Skin epidermis (tissue), 12 donors: ENCODE data around the gene SLC25A28.
"Not testable (repeated sequence)": the region's sequence is repeated elsewhere in the genome, so short reads cannot be mapped to it uniquely, and the experiment has no call there.

Experiments
- H3K27ac ChIP-seq, 21 experiments: fragments of 200-600 bp; sonication (generic) in 11 of 21; one replicate each; pipeline ENCODE4 v1.5.0; 2020; ENCODE audit warnings: mild to moderate bottlenecking in 3 of 21, inconsistent platforms in 2 of 21, moderate library complexity in 2 of 21
- H3K4me3 ChIP-seq, 7 experiments: fragments of 200-600 bp; sonication (generic) in 2 of 7; one replicate each; pipeline ENCODE4 v1.5.0; 2020; ENCODE audit warnings: inconsistent platforms in 2 of 7, mild to moderate bottlenecking in 2 of 7, moderate library complexity in 1 of 7

The SLC25A28 gene

DNA sequence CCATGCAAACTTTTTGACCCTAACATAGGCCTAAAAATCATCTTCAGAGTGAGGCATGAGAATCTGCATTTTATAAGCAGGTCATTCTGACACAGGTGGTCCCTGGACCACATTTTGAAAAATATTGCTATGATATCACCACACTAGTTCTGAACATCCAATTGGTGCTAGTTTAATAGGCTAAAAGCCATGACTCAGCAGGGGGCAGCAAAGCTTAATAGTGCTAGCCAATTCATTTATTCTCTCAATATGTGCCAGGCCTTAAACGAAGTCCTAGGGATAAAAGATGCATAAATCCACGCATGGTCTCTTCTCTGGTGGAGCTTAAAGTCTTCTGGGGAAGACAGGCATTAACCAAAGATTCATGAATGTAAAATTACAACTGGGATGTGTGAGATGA is 10.2 kb upstream of the SLC25A28 start:
- Histone ChIP-seq H3K4me3 (no peak overlapping the region), H3K27ac (no peak overlapping the region)

DNA sequence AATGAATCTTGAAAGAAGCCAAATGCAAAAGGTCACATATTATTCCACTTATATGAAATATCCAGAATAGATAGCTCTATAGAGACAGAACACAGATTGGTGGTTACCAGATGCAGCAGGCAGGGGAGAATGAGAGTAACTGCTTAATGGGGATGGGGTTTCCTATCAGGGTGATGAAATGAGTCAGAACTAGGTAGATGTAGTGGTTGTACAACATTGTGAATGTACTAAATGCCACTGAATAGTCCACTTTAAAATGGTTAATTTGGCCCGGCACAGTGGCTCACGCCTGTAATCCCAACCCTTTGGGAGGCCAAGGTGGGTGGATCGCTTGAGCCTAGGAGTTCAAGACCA is 9.4 kb upstream of the SLC25A28 start:
- Histone ChIP-seq H3K4me3 (no peak overlapping the region), H3K27ac (no peak overlapping the region)

DNA sequence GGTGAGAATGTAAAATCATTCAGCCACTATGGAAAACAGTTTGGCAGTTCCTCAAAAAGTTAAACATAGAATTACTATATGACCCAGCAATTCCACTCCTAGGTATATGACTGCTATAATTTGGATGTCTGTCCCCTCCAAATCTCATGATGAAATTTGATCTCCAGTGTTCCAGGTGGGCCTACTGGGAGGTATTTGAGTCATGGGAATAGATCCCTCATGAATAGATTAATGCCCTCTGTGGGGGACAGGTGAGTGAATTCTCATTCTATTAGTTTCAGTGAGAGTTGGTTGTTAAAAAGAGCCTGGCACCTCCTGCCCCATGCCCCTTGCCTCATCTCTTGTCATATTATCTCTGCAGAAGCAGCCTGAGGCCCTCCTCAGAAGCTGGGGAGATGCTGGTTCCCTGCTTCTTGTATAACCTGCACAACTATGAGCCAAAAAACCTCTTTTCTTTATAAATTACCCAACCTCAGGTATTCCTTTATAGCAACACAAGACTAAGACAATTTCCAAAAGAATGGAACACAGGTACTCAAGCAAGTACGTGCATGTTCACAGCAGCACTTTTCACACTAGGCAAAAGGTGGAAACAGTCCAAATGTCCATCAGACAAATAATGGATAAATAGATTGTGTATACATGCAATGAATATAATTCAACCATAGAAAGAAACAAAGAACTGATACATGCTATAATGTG is 8.8 kb upstream of the SLC25A28 start:
- H3K4me3 ChIP-seq: no peak overlapping the region
- no peak overlapping the region for H3K27ac ChIP-seq

DNA sequence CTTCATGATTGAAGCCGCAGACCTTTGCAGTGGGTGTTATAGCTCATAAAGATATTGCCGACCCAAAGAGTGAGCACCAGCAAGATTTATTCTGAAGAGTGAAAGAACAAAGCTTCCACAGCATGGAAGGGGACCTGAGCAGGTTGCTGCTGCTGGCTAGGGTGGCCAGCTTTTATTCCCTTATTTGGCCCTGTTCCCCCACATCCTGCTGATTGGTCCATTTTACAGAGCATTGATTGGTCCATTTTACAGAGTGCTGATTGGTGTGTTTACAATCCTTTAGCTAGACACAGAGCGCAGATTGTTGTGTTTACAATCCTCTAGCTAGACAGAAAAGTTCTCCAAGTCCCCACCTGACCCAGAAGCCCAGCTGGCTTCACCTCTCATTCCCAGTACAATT is 4.9 kb upstream of the SLC25A28 start:
- H3K4me3 ChIP-seq: not testable (repeated sequence)

DNA sequence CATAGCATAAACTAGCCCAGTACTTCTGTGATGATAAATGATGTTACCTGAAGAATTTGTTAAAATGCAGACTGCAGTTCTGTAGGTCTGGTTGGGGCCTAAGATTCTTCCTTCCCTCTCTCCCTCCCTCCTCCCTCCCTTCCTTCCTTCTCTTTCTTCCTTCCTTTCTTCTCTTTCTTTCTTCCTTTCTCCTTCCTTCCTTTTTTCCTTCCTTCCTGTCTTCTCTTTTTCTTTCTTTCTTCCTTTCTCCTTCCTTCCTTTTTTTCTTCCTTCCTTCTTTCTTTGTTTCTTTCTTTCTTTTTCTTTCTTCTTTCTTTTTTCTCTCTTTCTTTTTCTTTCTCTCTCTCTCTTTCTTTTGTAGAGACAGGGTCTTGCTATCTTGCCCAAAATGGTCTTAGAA is 3.7 kb upstream of the SLC25A28 start:
- H3K4me3 ChIP-seq: no peak overlapping the region
- H3K27ac ChIP-seq: no peak overlapping the region

More for the DNA sequence above, 4.9 kb upstream of the SLC25A28 start:
- H3K27ac ChIP-seq: not testable (repeated sequence)

DNA sequence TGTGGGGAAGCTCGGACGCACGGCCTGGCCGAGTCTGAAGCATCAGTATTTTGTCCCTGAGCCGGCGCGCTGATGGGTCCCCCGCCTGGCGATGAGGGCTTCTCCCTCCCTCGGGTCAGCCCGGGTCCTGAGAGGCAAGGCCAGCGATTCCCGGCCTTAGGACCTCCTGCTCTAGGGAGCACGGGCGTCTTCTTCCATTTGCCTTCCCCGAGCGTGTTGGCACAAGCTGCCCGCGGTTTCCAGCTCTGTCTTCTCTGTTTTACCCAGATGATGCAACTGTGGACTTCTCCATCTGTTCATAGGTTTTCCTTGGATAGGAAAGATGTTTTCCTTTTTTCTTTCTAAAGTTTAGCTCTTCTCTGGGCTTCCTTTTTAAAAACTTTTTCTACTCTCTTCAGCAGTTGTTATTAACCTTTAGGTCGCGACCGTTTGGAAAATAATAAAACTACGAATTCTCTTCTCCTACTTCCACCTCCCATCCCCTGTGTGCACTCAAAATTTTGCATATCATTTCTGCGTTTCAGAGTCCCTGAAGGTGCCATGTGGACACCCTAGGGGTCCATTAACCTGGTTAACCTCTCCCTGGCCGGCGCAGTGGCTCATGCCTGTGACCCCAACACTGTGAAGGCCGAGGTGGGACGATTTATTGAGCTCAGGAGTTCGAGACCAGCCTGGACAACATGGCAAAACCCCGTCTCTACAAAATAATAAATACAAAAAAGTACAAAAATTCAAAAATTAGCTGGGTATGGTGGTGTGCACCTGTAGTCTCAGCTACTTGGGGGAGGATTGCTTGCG is 1.4 kb upstream of the SLC25A28 start:
- peak overlapping the region; percentile 84 to 99 (median 97) for H3K27ac ChIP-seq
- peak overlapping the region; percentile 47 to 98 (median 78) for H3K4me3 ChIP-seq

DNA sequence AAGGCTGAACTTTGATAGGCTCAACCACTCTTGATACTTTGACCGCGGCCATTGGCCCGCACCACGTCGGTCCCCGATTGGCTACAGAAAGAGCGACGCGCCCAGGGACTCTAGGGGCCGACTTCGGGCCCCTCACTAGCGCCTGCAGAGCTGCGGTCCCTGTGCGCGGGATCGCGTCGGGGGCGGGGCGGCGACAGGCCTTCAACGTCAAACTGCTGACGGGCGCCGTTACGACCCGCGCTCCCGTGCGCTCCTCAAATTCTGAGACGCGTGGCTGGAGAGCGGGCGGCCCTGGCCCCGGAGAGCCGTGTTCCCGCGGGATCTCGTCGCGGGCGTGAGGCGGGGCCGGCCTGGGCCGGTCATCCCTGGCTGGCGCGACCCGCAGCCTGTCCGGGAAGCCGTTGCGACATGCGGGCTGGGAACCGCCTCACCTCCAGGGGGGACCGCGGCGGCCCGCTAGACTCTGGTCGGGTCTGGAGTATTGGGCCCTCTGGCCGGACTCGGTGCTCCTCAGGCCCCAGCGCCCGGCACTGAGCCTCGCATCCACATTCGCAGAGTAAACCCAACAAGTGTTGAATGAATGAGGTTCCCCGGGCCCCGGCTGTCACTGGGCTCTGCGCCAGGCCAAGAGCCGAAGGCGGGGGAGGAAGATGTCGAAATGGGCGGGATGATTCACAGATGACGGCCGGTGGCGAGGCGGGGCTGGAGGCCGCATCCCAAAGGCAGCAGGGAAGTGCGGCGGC is 643 bp upstream of the SLC25A28 start:
- H3K4me3 ChIP-seq: peak overlapping the region; percentile 47 to 98 (median 78)
- H3K27ac ChIP-seq: peak overlapping the region; percentile 84 to 99 (median 97)

DNA sequence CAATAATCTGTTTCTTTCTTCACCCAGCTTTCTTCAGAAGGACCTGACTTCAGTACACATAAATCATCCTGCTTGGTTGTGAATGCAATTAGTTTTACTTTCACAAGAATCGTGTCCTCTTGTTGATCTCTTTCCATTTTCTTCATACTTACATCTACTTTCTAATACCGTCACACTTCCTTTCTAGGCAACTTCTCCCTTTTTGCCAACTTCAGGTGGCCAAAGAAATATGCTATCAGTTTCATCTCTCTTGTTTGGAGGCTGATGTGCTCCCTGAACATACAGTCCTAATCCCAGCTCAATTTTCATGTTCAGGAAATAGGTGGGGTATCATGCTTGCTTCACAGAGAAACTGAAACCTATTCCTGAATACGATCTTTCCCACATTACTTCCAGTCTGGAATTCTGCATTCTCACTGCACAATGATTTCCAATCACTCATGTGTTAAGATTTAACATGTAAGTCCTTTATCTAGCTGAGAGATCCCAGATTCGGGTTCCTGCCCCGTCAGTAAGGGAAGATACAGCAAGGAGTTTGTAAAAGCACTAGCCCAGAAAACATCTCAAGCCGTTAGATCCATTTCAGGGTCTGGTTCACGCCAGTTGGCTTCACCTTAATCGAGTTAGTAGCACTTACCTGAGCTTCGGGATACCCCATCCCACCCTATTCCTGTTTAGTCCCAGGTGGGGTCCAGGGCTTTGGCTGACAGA is 994 bp downstream of the SLC25A28 start:
- Histone ChIP-seq H3K4me3 (peak overlapping the region; percentile 47 to 98 (median 74)), H3K27ac (peak overlapping the region; percentile 70 to 99 (median 97))

DNA sequence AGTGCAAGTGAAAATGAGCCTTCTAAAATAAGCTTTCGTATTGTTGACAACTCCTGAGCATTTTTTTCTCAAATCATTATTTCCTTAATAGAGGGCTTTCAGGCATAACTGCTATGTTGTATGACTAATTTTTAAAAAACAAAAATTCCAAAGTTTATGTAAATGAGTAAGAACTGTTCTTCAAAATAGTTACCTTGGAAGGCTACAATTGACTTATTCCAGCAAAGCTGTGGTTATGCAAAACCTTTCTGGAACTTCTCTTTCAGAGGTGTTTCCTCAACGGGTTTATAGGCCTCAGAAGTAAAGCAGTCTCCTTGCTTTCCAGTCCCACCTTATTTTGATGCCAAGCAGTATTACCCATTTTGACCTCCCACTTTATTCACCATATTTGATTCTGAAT is 2.5 kb downstream of the SLC25A28 start:
- peak overlapping the region in 4 of 7 experiments; percentile 61 to 98 (median 80) for H3K4me3 ChIP-seq
- peak overlapping the region in 1 of 21 experiments; percentile 95 for H3K27ac ChIP-seq

DNA sequence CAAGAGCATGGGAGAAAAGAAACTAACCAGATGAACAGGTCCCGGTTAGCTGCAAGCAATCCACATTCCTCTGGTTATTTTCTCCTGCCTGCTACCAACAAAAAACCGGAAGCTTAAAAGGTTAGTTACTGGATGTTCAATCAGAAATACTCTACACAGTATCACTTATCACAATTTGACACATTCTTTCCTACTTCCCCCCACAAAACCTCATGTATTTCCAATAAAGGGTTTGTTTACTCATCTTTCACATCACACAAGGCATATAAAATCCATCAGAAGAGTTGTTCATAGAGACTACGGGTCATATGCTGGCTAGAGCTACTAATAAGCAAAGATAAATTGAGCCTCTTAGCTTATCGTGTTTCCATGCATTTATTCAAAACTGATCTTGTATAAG is 4.8 kb downstream of the SLC25A28 start:
- H3K27ac ChIP-seq: no peak overlapping the region
- H3K4me3 ChIP-seq: no peak overlapping the region

DNA sequence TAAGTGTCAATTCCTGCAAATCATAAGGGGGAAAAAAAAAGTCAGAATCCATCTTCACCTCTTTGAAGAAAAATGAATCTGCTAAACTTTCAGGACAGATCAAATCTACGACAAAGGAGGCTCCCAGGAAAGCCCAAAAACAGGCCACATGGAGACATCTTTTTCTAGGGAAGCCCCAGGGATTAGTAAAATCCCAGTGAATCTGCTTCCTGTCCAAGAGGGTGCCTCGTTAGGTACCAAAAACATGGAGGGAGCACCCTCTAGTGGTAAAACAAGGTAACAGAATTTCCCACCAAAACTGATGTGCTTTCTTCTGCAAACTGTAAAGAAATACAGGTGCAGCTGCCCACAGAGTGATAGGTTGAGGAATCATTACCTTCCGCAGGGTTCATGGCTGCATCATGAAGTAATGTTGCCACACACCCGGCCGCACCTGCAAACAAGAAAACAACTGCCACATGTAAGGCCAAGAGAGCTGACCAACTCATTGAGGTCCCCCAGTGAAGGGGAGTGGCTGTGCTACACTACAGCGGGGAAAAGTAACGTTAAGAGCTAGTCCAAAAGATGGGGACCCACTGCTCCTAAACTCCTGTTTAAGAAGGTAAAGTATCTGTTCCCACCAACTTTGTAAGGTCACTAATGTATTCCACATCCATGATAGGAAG is 7.9 kb downstream of the SLC25A28 start:
- H3K27ac ChIP-seq: no peak overlapping the region

DNA sequence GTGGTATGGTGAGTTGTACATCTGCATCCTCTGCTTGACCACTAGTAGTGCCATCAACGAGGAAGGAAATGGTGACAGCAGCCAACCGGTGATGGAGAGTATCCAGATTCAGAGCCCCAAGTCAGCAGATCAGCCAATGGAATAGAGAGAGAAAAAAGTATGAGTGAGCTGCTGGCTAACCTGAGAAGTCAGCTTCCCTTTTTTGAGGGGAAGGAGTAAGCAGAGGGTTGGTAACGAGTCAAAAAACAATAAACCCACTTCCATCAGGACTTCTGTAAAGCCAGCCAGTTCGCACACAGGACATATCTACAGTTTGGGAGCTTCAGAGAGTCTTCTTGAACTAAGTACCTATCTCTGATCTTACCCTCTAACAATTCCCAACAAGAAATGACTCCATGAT is 8.9 kb downstream of the SLC25A28 start:
- no peak overlapping the region for H3K27ac ChIP-seq

More for the DNA sequence above, 7.9 kb downstream of the SLC25A28 start:
- H3K4me3 ChIP-seq: no peak overlapping the region

DNA sequence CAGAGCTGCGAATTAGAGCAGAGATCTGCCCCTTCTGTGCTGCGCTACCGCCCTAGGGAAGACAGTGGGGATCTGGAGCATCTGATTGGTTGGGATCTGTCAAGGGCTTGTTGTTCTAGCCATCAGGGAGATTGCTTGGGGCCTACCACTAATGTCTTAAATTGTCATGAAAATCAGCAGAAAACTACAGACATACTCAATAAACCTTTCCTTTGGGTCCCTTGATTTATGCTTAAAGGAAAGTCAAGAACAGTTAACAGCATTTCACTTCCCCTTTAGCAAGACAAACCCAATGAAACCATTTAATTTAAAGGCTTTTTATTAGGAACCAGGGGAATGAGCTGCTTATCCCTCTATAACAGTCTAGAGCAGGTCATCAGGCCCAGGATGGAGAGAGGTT is 10.0 kb downstream of the SLC25A28 start:
- Histone ChIP-seq H3K4me3 (no peak overlapping the region), H3K27ac (no peak overlapping the region)

More for the DNA sequence above, 8.9 kb downstream of the SLC25A28 start:
- no peak overlapping the region for H3K4me3 ChIP-seq

DNA sequence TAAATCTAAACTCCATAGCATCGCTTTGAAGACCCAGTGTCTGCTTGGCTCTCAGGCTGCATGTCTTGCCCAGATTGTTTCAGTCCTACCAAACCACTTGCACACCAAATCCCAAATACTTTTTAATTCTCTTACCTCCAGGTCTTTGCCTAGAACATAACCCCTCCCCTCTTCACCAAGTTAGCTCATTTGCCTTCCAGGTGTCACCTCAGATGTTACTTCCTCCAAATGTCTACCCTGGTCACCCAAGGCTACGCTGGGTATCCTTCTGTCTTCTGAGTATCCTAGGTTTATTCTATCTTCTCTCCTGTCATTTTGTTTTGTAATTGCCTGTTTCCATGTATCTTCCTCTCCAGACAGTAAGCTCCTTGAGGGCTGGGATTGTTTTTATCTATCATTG is 11.1 kb downstream of the SLC25A28 start:
- Histone ChIP-seq H3K4me3 (no peak overlapping the region), H3K27ac (no peak overlapping the region)

DNA sequence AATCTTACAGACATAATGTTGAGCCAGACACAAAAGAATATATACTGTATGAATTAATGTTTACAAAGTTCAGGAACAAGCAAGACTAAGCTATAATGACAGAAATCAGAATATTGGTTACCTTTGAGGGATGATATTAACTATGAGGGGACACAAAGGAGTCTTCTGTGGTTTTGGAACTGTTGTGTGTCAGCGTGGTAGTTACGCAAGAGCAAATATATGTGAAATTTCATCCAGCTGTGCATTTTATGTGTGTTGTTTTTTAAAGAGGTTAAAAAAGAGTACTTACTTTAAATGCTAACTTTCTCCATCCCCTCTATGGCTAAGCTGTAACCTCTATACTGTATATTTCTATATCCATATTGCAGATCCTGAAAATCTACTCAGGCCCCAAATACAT is 14.9 kb downstream of the SLC25A28 start:
- Histone ChIP-seq H3K27ac (no peak overlapping the region), H3K4me3 (no peak overlapping the region)

DNA sequence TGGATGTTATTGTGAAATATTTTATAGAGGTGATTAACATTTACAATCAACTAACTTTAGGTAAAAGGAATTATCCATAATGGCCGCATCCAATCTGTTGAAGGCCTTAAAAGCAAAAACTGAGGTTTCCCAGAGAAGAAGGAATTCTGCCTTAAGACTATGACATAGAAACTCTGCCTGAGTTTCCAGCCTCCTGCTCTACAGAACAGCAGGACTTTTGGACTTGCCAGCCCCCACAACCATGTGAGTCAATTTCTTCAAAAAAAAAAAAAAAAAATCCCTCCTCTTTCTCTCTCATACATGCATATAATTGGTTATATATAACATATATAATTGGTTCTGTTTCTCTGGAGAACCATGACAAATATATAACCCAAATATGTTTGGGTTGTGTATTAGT is 15.4 kb downstream of the SLC25A28 start:
- Histone ChIP-seq H3K27ac (no peak overlapping the region), H3K4me3 (no peak overlapping the region)

DNA sequence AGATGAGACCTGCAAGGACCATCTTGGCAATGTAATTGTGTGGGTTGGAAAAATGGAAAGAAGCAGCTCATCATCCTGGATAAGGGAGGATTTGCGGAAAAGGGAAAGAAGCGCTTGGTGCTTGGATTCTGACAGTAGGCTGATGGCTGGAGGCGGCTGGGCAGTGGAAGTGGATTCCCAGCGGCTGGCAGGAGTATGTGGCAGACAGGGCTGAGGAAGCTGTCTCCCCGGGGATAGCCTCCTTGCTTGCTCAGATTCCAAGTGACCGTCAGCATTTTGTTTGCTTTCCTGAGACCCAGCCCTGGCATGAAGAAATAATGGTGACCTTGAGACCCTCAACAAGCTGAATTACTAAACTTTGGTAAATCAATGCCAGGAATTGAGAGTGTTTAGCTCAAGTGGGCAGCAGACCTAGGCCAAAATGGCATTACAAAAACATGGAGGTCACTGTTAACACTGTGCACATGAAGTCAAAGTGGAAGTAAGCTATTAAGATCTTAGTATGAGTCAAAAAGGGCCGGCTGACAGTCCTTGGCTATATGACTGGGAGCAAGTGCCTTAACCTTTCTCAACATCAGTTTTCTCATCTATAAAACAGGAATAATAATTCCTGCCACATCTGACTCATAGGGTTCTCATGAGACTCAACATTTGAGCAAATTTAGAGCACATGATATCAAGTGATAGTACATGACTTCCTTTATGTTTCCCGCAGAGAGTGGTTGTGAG is 21.3 kb downstream of the SLC25A28 start:
- Histone ChIP-seq H3K27ac (no peak overlapping the region), H3K4me3 (no peak overlapping the region)

DNA sequence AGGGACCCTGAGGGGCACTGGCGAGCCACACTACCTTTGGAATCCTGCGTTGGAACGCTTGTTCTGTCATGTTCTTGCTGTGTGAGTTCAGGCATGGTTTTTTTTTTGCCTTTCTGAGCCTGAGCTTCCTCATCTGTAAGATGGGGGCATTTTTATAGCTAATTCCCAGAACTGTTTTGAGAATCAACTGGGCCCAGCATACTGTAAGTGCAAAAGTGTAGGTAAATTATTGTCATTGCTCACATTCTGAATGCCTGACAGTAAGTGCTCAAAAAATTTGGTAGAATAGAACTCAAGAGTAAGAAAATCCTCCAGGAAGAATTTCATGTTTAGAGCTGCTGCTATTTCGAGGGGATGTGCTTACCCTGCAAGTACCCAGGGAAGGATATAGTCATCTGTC is 22.2 kb downstream of the SLC25A28 start:
- no peak overlapping the region for H3K27ac ChIP-seq
- no peak overlapping the region for H3K4me3 ChIP-seq

DNA sequence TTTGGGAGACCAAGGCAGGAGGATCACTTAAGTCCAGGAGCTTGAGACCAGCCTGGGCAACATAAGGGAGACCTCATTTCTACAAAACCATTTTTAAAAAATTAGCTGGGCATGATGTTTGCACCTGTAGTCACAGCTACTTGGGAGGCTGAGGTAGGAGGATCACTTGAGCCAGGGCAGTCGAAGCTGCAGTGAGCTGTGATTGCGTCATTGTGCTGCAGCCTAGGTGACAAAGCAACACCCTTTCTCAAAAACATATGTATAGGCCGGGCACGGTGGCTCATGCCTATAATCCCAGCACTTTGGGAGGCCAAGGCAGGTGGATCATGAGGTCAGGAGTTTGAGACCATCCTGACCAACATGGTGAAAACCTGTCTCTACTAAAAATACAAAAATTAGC is 23.5 kb downstream of the SLC25A28 start:
- H3K4me3 ChIP-seq, H3K27ac ChIP-seq: not testable (repeated sequence)
